KOPT-K1 (cell line): Measurements from ENCODE around the gene TRMT10C.
A peak's percentile ranks its signal among the peaks of the same experiment; 100 is the strongest.

Experiments
- H3K27ac ChIP-seq: fragments of 200-600 bp; sonication (generic); 2 replicates; pipeline ENCODE4 v1.5.1; 2016; ENCODE audit warnings: antibody characterized with exemption, mild to moderate bottlenecking, low read depth, low read length; ENCODE audit not compliant: poor library complexity, severe bottlenecking
- H3K36me3 ChIP-seq: fragments of 200-600 bp; sonication (generic); 2 replicates; pipeline ENCODE4 v1.5.1; 2017; ENCODE audit warnings: antibody characterized with exemption, mild to moderate bottlenecking, low read length, moderate library complexity; ENCODE audit not compliant: insufficient read depth
- H3K9me3 ChIP-seq: fragments of 200-600 bp; sonication (generic); 2 replicates; pipeline ENCODE4 v1.5.1; 2017; ENCODE audit warnings: antibody characterized with exemption, low read length, mild to moderate bottlenecking; ENCODE audit not compliant: insufficient read depth, poor library complexity, severe bottlenecking

The TRMT10C gene

GRCh38 chr3:101561630-101562328 is at the start of gene TRMT10C:
TRMT10C (plus strand) TSS chr3:101561868; CDS start chr3:101564782, 2,914 bp downstream.
- Histone ChIP-seq H3K9me3 (no peaks in the 10 kb centered on the region), H3K36me3 (peaks cover 34% of the 10 kb centered on the region), H3K27ac (peak within 1 kb of the TSS; percentile 64)

GRCh38 chr3:101512396-101512645 is 49.3 kb upstream of the TRMT10C start:
- no peaks in the 10 kb centered on the region for H3K36me3 ChIP-seq
- H3K9me3 ChIP-seq: no peaks in the 10 kb centered on the region
- H3K27ac ChIP-seq: peak overlapping the region; percentile 78

GRCh38 chr3:101512646-101513418 is 48.8 kb upstream of the TRMT10C start, which contains the start of gene SENP7:
SENP7 (minus strand) TSS chr3:101513212; CDS start chr3:101513130, 82 bp downstream.
- Histone ChIP-seq H3K36me3 (no peaks in the 10 kb centered on the region), H3K9me3 (no peaks in the 10 kb centered on the region), H3K27ac (peak within 1 kb of the TSS; percentile 78)

GRCh38 chr3:101513419-101513986 is 48.2 kb upstream of the TRMT10C start:
- H3K9me3 ChIP-seq: no peaks in the 10 kb centered on the region
- no peaks in the 10 kb centered on the region for H3K36me3 ChIP-seq
- peak overlapping the region; percentile 78 for H3K27ac ChIP-seq

- no peak overlapping the region for H3K27ac ChIP-seq
- H3K36me3 ChIP-seq: no peaks in the 10 kb centered on the region
- no peaks in the 10 kb centered on the region for H3K9me3 ChIP-seq
Measured at GRCh38 chr3:101518421-101518871, 43.2 kb upstream of the TRMT10C start.

- no peak overlapping the region for H3K27ac ChIP-seq
- H3K9me3 ChIP-seq: no peaks in the 10 kb centered on the region
Measured at GRCh38 chr3:101519685-101520365, 41.8 kb upstream of the TRMT10C start.

GRCh38 chr3:101521211-101521701 is 40.4 kb upstream of the TRMT10C start:
- Histone ChIP-seq H3K9me3 (no peaks in the 10 kb centered on the region), H3K36me3 (no peaks in the 10 kb centered on the region), H3K27ac (peak overlapping the region; percentile 44)

More at GRCh38 chr3:101519685-101520365, 41.8 kb upstream of the TRMT10C start:
- no peaks in the 10 kb centered on the region for H3K36me3 ChIP-seq

GRCh38 chr3:101527441-101527840 is 34.2 kb upstream of the TRMT10C start:
- peaks cover 13% of the 10 kb centered on the region for H3K9me3 ChIP-seq
- no peaks in the 10 kb centered on the region for H3K36me3 ChIP-seq
- no peak overlapping the region for H3K27ac ChIP-seq

- peaks cover 13% of the 10 kb centered on the region for H3K9me3 ChIP-seq
- H3K36me3 ChIP-seq: no peaks in the 10 kb centered on the region
- H3K27ac ChIP-seq: no peak overlapping the region
Measured at GRCh38 chr3:101527906-101528305, 33.8 kb upstream of the TRMT10C start.

GRCh38 chr3:101529816-101530685 is 31.6 kb upstream of the TRMT10C start:
- Histone ChIP-seq H3K27ac (no peak overlapping the region), H3K36me3 (no peaks in the 10 kb centered on the region), H3K9me3 (peaks cover 13% of the 10 kb centered on the region)

GRCh38 chr3:101530686-101531047 is 31.0 kb upstream of the TRMT10C start:
- Histone ChIP-seq H3K27ac (no peak overlapping the region), H3K9me3 (peaks cover 13% of the 10 kb centered on the region), H3K36me3 (no peaks in the 10 kb centered on the region)

- Histone ChIP-seq H3K9me3 (peaks cover 13% of the 10 kb centered on the region), H3K27ac (no peak overlapping the region), H3K36me3 (no peaks in the 10 kb centered on the region)
Measured at GRCh38 chr3:101531473-101532086, 30.1 kb upstream of the TRMT10C start.

GRCh38 chr3:101532783-101533602 is 28.7 kb upstream of the TRMT10C start:
- peaks cover 13% of the 10 kb centered on the region for H3K9me3 ChIP-seq
- H3K36me3 ChIP-seq: no peaks in the 10 kb centered on the region
- H3K27ac ChIP-seq: no peak overlapping the region
